GM12865 (cell line): ENCODE measurements around the gene PKDREJ.

Source experiments
- DNase-seq: peaks from one replicate; pipeline ENCODE4 v3.0.0; 2010; ENCODE audit warnings: low read depth
- H3K4me3 ChIP-seq: 2 replicates; pipeline ENCODE4 v1.5.1; 2011; ENCODE audit warnings: mild to moderate bottlenecking, low read depth, low read length, control low read depth
- CTCF ChIP-seq: IDR thresholded peaks from 2 replicates; pipeline ENCODE4 v1.5.1; 2011; ENCODE audit warnings: low read length, control low read depth, low read depth, inconsistent platforms; ENCODE audit not compliant: insufficient read depth; ENCODE audit errors: missing control alignments

The PKDREJ gene

GRCh38 chr22:46260038-46260437, 3.1 kb downstream of the PKDREJ start:
- H3K4me3 ChIP-seq = no peak overlapping the region
- no peak for DNase-seq
- TF ChIP-seq CTCF = no peak

GRCh38 chr22:46259374-46259773, 3.8 kb downstream of the PKDREJ start:
- DNase-seq = no peak
- no peak overlapping the region for H3K4me3 ChIP-seq
- TF ChIP-seq CTCF = no peak

GRCh38 chr22:46256358-46256958, 6.7 kb downstream of the PKDREJ start:
- no peak for TF ChIP-seq CTCF
- H3K4me3 ChIP-seq = no peak overlapping the region
- no peak for DNase-seq

GRCh38 chr22:46251816-46252380, 11.2 kb downstream of the PKDREJ start:
- no peak for DNase-seq

GRCh38 chr22:46251266-46251665, 11.9 kb downstream of the PKDREJ start:
- no peak for TF ChIP-seq CTCF
- H3K4me3 ChIP-seq = peak overlapping the region; percentile 67
- DNase-seq = no peak

More at GRCh38 chr22:46251816-46252380, 11.2 kb downstream of the PKDREJ start:
- H3K4me3 ChIP-seq = no peak overlapping the region
- TF ChIP-seq CTCF = no peak

GRCh38 chr22:46250783-46251125, 12.4 kb downstream of the PKDREJ start:
- no peak for DNase-seq
- H3K4me3 ChIP-seq = peak overlapping the region; percentile 67
- no peak for TF ChIP-seq CTCF
